ENCODE results near the gene SLC12A3.

SLC12A3 gene

DNA sequence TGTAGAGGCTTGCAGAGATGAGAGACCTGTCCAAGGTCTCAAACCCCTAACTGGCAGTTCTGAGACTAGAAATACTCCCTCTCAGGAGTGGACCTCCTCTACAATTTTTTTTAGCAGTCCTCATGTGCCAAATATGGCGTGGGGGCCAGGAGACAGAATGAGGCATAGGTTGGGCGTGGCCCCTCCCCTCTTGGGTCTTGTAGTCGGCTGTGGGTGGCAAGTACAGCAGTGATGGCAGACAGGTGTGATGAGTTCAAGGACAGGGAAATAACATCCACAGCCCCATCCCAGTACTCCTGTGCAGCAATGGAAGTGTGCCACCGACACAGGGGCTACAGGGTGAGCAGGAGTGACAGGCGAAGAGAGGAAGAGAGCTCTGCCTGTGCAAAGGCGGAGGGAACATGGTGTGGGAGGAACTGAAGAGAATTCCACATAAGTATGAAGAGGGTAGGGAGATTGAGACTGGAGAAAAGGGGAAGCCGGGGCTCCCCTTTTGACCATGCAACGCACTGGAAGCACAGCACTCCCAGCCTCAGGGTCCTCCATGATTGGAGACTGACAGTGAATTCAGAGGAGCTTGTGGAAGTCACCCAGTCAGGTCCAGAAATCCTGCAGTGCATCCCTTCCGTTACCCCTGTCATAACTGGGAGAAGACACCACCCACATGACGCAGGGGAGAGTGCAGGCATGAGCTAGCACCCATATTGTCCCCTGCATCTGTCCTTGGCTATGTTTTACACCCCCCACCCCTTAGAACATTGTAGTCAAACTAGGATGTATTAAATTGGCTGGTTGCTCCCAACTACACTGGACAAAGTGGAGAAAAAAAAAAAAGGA is 82.0 kb downstream of the SLC12A3 start:
- DNase-seq = no peak

GRCh38 chr16:56947604-56947995 is 82.6 kb downstream of the SLC12A3 start:
- no peak for DNase-seq

- no peak for DNase-seq
Measured at GRCh38 chr16:56948234-56948633, 83.2 kb downstream of the SLC12A3 start.

DNA sequence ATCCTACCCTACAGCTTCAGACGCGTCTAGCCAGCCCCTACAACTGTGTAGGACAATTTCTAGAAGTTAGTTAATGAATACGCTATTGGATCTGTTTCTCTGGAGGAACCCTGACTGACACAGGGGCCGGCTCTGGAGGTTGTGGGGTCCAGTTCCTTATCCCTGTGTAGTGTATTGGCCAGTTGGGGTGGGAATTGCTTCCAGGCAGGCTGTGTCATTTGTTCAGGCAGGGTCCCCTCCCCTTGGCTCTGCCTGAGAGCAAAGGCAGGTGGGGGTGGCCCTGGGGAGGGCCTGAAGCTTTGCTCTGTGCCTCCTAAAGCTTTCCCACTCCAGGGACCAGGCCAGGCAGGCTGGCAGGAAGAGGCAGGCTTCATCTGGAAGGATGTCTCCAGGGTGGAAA is 85.0 kb downstream of the SLC12A3 start:
- no peak for DNase-seq

- DNase-seq = no peak
Measured at GRCh38 chr16:56950455-56950854, 85.4 kb downstream of the SLC12A3 start.

- no peak for DNase-seq
Measured at GRCh38 chr16:56950881-56951771, 86.1 kb downstream of the SLC12A3 start.

DNA sequence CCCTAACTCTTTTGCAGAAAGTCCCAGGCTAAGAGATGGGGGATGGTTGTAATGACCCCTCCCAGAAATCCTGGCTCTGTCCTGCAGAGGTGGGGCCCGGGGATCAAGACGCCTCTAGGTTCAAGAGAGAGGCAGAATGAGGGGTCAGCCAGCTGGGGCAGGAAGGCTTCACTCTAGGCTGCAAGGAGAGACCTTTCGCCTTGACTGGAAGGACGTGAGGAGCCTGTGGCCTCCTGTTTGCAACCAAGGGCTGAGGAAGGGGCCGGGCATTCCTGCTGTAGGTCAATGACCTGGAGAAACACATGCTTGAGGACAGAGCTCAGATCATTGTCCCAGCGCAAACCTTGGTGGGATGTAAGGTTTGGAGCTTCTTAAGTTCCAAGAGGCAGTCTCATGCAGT is 88.0 kb downstream of the SLC12A3 start:
- no peak for DNase-seq

DNA sequence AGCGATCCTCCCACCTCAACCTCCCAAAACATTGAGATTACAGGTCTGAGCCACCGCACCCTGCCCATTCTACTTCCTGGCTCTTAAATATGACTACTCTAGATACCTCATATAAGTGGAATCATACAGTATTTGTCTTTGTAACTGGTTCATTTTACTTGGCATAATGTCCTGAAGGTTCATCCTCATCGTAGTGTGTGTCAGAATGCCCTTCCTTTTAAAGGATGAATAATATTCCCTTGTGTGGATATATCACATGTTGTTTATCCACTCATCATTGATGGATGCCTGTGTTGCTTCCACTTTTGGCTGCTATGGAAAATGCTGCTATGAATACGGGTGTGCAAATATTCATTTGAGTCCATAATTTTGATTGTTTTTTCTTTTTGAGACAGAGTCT is 91.1 kb downstream of the SLC12A3 start:
- no peak for DNase-seq

- DNase-seq = no peak
Measured at GRCh38 chr16:56956756-56957155, 91.7 kb downstream of the SLC12A3 start.

DNA sequence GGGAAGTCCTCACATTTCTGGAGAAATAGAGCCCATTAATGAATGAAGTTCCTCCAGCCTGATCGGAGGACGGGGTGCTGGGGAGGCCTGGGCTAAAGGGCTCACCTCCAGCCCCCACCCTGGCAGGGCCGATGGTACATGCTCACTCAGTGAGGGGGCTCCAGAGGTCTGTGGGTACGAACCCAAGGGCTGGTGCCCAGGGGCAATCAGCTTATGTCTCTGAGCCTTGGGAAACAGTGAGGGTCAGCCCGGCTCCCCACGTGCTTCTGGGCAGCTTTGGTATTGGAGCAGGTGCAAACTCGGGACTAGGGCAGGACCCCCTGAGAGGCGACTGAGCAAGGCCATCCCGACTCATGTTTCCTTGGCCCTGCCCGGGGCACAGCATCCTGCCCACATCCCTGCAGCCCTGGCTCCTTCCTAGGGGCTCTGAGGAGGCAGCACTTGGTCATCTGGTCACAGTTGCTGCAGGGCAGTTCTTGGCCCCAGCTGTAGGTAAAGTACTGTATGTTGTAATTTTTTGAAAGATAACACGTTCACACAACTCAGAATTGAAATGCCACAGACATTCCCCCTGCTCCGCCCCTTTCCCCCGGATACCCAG is 95.8 kb downstream of the SLC12A3 start:
- no peak for DNase-seq

DNA sequence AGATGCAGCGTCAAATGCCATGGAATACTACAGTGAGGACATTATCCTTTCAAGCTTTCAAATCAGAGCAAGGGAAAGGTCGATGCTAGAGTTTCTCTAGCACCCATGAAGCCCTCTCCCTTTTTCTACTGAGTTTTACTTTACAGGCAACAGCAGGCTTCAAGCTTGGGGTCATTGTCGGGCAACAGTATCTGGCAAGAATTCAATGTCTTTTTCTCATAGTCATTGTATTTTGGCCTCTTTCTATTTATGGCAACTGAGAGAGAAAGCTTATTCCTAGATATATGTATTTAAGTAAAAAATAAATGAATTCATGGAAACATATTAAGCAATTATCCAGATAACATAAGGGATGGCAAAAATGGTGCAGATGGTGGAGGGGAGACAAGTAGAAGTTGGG is 96.4 kb downstream of the SLC12A3 start:
- no peak for DNase-seq

- DNase-seq = no peak
Measured at GRCh38 chr16:56961851-56962281, 96.9 kb downstream of the SLC12A3 start, which contains the start of gene CETP. CETP (plus strand) TSS chr16:56961950; CDS start chr16:56961980, 30 bp downstream.

- peak; percentile 74 for DNase-seq
Measured at GRCh38 chr16:56964243-56965148, 99.5 kb downstream of the SLC12A3 start.
